Cardiac fibroblast (primary cell): Measurements from ENCODE around the gene PSRC1.

Experiments
- DNase-seq, 2 donors: peaks; one replicate each; pipeline versions ENCODE4 v3.0.0 to v3.0.0-alpha.2; 2010; ENCODE audit warnings: low read depth in 2 of 2
- H3K4me3 ChIP-seq, 2 donors: replicated peaks in 1 of 2; 1 replicate in 1 of 2; 2 replicates in 1 of 2; pipeline ENCODE4 v1.5.1; 2011; ENCODE audit warnings: low read depth in 2 of 2, low read length in 2 of 2, mild to moderate bottlenecking in 2 of 2, moderate library complexity in 1 of 2
- TF ChIP-seq, protein P1 (sequence below): IDR thresholded peaks from one replicate; pipeline ENCODE4 v1.5.1; 2011; ENCODE audit warnings: low read depth, mild to moderate bottlenecking, low read length, inconsistent platforms

PSRC1 gene

DNA sequence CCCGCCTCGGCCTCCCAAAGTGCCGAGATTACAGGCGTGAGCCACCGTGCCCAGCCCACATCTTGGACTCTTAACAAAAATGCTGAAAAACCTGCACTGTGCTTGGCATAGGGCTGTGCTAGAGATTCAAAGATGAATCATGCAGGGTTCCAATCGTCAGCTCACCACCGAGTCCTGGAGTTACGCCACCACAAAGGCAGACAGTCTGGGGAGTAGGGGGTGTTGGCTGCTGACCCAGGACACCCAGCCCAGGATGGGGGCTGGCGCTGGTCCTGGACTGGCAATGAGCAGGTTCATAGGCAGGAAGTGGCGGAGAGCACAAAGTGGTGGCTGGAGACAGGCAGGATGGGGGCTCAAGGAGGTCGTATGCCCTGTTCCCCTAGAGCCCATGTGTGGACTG is 16.0 kb downstream of the PSRC1 start:
- no peak overlapping the region for H3K4me3 ChIP-seq
- DNase-seq, result peak; percentile 61 to 64
- TF ChIP-seq, protein P1, sequence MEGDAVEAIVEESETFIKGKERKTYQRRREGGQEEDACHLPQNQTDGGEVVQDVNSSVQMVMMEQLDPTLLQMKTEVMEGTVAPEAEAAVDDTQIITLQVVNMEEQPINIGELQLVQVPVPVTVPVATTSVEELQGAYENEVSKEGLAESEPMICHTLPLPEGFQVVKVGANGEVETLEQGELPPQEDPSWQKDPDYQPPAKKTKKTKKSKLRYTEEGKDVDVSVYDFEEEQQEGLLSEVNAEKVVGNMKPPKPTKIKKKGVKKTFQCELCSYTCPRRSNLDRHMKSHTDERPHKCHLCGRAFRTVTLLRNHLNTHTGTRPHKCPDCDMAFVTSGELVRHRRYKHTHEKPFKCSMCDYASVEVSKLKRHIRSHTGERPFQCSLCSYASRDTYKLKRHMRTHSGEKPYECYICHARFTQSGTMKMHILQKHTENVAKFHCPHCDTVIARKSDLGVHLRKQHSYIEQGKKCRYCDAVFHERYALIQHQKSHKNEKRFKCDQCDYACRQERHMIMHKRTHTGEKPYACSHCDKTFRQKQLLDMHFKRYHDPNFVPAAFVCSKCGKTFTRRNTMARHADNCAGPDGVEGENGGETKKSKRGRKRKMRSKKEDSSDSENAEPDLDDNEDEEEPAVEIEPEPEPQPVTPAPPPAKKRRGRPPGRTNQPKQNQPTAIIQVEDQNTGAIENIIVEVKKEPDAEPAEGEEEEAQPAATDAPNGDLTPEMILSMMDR, result no peak

DNA sequence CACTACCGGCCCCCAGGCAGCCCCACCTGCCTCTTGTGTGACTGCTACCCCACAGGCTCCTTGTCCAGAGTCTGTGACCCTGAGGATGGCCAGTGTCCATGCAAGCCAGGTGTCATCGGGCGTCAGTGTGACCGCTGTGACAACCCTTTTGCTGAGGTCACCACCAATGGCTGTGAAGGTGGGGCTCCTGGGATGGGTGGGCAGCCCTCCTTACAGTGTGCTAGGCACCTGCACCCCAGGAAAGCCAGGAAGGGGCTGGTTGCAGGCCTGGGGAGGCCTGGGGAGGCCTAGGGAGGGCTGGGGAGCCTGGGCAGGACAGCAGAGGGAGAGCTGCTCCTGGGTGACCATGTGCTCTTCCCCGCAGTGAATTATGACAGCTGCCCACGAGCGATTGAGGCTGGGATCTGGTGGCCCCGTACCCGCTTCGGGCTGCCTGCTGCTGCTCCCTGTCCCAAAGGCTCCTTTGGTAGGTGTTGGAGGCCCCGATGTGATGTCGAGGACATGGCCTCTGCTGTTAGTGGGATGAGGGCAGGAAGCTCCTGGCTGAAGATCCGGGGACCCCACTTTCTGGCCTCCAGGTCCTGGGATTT is 17.1 kb downstream of the PSRC1 start:
- TF ChIP-seq, protein P1, result no peak
- no peak overlapping the region for H3K4me3 ChIP-seq
- no peak for DNase-seq

- TF ChIP-seq, protein P1, result no peak
- no peak for DNase-seq
- no peak overlapping the region for H3K4me3 ChIP-seq
These were observed 17.9 kb downstream of the PSRC1 start for GRCh38 chr1:109265016-109265415.

GRCh38 chr1:109264379-109264755 is 18.6 kb downstream of the PSRC1 start:
- DNase-seq, result no peak
- no peak overlapping the region for H3K4me3 ChIP-seq
- TF ChIP-seq, protein P1, result no peak

- TF ChIP-seq, protein P1, result peak; percentile 99
- no peak overlapping the region for H3K4me3 ChIP-seq
- peak; percentile 87 to 89 for DNase-seq
These were observed 19.2 kb downstream of the PSRC1 start for GRCh38 chr1:109263597-109264378.

- DNase-seq, result no peak
- TF ChIP-seq, protein P1, result no peak
- H3K4me3 ChIP-seq, result no peak overlapping the region
These were observed 19.7 kb downstream of the PSRC1 start for GRCh38 chr1:109263234-109263596.
